HL-60/S4 treated with retinoic acid at 250 ng/mL for 4 days and 3 days (cell line): ENCODE measurements around the gene SCN1B.

Experiments used
- in situ Hi-C: fragments of 300-500 bp; cut with MboI; formaldehyde crosslinking; loops from 2 replicates; pipeline ENCODE4 v1.7.0; 2022; ENCODE audit warnings: low sequenced_read_pairs

Gene SCN1B

DNA sequence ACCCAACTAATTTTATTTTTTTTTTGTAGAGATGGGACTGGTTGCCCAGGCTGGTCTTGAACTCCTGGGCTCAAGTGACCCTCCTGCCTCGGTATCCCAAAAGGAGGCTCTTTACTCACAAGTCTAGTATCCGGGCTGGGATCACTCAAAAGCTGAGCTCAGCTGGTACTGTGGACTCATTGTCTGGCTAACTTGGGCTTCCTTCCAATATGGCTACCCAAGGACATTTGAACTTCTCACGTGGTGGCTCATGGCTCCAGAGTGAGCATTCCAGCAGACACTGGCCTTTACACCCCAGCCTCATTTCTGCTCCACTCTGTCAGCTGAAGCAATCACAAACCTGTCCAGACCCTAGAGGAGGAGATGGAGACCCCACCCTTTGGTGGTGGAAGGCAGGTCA lies 40.2 kb downstream of the SCN1B start:
- in situ Hi-C loops = no loop called here

- in situ Hi-C loops = no loop called here
Measured at GRCh38 chr19:35073516-35073915, 43.2 kb downstream of the SCN1B start.

DNA sequence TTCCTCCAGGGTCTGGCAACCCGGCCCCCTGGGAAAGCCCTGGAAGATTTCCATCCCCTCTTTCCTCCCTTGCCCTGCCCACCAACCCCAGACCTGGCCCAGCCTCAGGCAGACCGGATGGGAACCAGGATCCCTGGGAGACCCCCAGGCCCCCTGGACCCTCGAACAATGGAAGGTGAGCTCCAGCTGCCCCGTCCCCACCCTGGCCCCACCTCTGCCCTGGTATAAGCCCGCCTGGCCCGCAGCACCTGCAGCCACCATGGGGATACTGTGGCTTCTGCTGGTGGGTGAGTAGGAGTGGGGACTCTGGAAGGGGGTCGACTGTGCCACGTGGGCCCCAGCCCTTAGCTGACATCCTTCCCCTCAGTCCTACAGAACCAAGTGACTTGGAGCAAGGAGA lies 43.7 kb downstream of the SCN1B start:
- in situ Hi-C loops = no loop called here

DNA sequence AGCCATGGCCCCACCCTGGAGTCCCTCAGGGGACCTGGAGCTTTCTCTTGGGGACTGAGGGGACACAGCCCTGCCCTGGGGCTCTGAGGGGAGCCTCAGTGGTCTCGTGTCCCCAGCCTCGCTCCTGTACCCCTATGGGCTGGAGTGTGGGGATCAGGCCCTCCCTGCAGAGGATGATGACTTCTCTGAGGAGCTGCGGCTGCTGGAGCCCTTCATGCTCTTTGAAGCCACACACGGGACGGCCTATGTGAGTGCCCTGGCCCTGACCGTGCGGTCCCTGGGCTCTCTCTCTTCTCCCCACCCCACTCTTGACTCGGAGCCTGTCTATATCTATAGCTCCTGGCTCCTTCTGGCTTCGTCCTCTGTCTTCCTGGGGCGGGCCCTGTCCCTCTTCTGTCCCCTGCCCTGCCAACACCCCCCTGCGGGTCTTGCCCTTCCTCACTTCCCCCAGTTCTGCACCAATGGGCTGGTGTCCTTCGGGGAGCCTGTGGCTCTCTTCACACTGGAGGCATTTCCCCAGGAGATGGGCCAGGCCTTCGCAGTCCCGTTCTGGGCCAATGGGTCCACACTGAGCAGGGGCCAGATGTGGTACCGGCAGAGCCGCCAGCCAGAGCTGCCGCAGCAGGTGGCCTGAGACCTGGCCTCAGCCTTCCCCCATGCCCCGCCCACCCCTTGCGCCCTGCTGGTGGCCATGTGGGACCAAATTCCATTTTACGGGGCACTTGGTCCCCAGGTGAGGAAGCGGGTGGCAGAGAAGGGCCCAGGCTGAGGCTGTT lies 44.3 kb downstream of the SCN1B start:
- in situ Hi-C loops = no loop called here

DNA sequence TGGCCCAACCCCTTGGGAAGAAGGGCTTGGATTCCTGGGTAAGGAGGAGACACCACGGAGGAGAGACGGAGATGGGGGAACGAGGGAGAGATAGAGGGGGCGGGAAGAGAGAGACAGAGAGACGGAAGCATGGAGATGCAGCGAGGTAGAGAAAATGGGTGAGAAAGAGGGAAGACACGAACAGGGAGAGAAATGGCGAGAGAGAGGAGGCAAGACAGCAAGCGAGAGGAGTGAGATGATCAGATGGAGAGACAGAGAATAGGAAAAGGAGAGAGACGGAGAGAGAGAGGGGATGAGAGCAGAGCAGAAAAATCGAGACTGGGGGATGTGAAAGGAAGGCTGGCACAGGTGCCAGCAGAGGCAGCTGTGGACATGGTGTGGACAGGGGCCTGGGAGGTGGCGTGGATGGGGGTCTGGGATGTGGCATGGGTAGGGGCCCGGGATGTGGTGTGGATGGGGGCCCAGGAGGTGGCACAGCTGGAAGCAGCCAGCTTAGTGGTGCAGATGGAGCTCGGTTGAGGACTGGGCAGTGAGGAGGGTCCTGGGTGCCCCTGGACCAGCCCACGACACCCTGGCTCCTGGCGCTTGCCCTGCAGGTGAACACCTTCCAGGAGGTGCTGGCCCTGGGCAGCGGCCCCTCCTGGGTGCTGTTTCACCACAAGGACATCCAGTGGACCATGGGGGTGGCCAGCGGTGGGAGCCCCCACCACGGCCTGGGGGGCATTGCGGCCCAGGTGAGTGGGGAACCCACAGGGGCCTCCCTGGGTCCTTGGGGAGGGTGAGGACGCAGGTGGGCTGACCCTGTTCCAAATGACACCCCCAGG lies 45.1 kb downstream of the SCN1B start:
- in situ Hi-C loops = no loop called here

- in situ Hi-C loops = no loop called here
Measured at GRCh38 chr19:35076026-35076370, 45.7 kb downstream of the SCN1B start.

DNA sequence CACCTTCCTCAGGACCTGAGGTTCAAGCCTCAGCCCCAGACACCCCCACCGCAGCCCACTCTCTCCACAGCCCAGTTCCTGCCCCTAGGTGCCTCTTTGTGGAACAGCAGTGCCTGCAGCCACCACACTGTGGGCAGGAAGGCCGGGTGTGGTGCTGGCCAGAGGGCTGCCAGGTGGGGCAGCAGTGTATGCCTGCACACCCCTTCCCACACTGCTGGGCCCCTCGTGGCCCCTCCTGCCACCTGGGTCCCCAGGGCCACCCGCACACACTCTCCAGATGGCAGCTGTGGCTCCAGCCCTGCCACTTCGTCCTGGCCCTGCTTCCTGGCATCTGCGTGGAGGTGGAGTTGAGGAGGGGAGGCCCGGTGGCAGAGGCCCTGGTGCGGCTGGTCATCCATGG lies 46.4 kb downstream of the SCN1B start:
- in situ Hi-C loops = no loop called here

GRCh38 chr19:35077411-35078223 lies 47.3 kb downstream of the SCN1B start:
- in situ Hi-C loops = no loop called here

GRCh38 chr19:35079826-35080225 lies 49.6 kb downstream of the SCN1B start:
- in situ Hi-C loops = no loop called here

GRCh38 chr19:35080613-35081170 lies 50.4 kb downstream of the SCN1B start:
- in situ Hi-C loops = no loop called here

- in situ Hi-C loops = no loop called here
Measured at GRCh38 chr19:35081201-35081600, 50.9 kb downstream of the SCN1B start.

DNA sequence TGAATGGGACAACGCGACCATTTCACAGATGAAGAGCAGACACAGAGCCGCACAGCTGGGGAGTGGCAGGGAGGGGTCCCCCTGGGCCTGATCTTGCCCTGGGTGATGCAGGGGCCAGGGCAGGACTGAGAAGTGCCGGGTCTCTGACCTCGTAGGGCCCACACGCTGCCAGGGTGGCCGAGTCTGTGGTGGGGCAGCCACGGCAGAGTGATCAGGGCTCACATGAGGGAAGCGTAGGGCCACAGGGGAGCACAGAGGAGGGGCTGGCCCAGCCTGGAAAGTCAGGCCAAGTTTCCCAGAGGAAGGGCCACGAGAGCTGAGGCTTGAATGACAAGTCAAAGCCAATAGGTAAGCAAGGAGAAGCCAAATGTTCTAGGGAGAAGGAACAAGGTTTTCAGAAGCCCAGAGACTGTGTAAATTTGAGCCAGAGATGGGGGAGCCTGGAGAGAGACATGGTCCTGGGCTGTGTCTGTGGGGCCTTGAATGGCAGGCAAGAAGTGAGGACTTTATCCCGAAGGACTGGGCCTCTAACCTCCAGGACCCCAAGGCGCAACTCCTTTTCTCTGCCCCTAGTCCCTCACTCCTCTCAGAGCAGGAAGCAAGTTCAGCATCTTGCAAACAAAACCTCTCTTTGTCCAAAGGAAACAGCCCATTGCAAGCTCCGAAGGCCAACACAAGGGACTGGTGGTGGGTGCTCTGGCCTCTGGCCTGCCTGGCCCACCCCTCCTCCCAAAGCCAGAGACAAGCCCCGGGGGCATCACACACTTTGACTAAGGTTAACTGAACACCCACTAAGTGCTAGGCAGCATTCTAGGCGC lies 53.6 kb downstream of the SCN1B start:
- in situ Hi-C loops = no loop called here

- in situ Hi-C loops = no loop called here
Measured at GRCh38 chr19:35084509-35084762, 54.2 kb downstream of the SCN1B start.

- in situ Hi-C loops = no loop called here
Measured at GRCh38 chr19:35085947-35086346, 55.7 kb downstream of the SCN1B start.

DNA sequence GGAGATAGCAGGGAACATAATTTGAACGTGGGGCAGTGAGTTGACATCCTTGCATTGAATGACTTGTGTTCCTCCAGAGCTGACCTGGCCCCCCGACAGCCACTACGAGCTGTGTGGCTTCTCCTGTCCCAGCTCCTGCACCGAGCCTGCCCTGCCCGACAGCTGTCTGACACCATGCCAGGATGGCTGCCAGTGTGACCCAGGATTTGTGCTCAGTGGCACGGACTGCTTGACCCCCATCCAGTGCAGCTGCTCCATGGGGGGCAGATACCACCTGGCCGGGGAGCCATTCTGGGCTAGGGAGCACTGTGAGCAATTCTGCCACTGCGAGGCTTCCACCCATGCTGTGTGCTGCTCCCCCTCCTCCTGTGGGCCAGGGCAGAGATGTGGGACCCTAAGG lies 56.2 kb downstream of the SCN1B start:
- in situ Hi-C loops = no loop called here

GRCh38 chr19:35087393-35087792 lies 57.1 kb downstream of the SCN1B start:
- in situ Hi-C loops = no loop called here

DNA sequence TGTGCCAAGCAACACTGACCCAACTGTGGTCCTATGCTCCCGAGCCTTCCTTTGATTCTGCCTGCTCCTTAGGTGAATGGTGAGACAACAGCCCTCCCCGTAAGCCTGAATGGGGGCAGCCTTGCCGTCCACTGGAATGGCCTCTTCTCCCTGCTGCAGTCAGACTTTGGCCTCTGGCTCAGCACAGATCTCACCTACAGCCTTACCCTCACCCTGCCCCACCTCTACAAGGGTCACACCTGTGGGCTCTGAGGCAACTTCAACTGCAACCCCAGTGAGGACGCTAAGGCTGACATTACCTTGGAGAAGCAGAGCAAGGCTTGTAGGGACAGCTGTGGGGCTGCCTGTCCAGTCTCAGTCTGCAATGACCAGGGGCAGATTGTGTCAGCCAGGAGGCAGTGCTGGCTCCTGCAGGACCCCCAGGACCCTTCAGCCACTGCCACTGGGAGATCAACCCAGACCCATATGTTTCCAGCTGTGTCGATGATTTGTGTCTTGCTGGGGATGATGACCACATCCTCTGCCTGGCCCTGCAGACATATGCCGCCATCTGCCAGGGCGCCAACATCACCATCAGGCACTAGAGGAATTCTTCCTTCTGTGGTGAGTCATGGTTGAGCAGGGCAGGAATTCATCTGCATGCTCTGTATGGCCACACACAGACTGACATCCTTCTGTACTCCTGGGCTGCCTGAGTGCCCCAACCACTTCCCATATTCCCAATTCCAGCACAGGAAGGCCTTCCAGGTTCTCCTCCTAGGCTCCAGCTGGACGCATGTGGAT lies 58.1 kb downstream of the SCN1B start:
- in situ Hi-C loops = no loop called here

GRCh38 chr19:35089554-35089953 lies 59.3 kb downstream of the SCN1B start:
- in situ Hi-C loops = no loop called here
